ENCODE data around the gene GPR152. TPM values are rescaled to one million over a fixed set of nuclear protein-coding genes. Genes with fewer than 3 reads are reported as not detected.
"Not testable (repeated sequence)": the region's sequence is repeated elsewhere in the genome, so short reads cannot be mapped to it uniquely, and the experiment has no call there.

GPR152 gene
- total RNA-seq, 1 donor from 2014 or later: not detected

DNA sequence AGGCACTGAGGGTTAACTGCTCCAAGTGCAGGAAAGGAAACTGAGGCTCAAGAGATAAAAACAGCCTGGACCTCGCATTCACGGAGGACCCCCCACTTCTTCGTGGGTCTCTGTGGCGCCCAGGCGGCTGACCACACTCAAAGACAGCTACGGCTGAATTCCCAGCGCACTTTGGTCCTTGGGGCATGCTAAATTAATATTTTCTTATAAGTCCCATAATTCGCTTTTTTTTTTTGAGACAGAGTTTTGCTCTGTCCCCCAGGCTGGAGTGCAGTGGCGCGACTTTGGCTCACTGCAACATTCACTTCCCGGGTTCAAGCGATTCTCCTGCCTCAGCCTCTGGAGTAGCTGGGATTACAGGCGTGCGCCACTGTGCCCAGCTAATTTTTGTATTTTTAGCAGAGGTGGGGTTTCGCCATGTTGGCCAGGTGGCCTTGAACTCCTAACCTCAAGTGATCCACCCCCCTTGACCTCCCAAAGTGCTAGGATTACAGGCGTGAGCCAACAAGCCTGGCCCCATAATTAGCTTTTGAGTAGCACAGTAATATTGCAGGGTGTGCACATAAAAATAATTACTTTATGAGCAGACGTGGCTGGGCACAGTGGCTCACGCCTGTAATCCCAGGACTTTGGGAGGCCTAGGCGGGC, 50.2 kb downstream of the GPR152 start:
- H3K4me3 Mint-ChIP-seq (ENCODE audit: unreplicated experiment): peak overlapping the region; percentile 67
- peak overlapping the region; percentile 82 for H3K4me2 ChIP-seq (ENCODE audit: low read length)
- peaks cover 40% of the 10 kb centered on the region for H3K79me2 ChIP-seq (ENCODE audit: insufficient read depth, low read length)
- H3K27me3 ChIP-seq (ENCODE audit: insufficient read depth, low read length); H3K27me3 Mint-ChIP-seq (ENCODE audit: low read depth, unreplicated experiment); H3K27ac Mint-ChIP-seq (ENCODE audit: unreplicated experiment); H3K36me3 ChIP-seq (ENCODE audit: insufficient read depth, low read length); H3K9me3 ChIP-seq (ENCODE audit: insufficient read depth, low read depth, low read length); FAIRE-seq; DNase-seq (ENCODE audit: low read depth); H3K4me1 Mint-ChIP-seq (ENCODE audit: low read depth, unreplicated experiment); H3K9me3 Mint-ChIP-seq (ENCODE audit: unreplicated experiment): not testable (repeated sequence)
- peak overlapping the region; percentile 55 for H3K27ac ChIP-seq (ENCODE audit: low read depth, low read length)
- peak overlapping the region; percentile 54 for H3K4me3 ChIP-seq (ENCODE audit: insufficient read depth, low read depth, low read length)
- H3K9ac ChIP-seq (ENCODE audit: low read length): peak overlapping the region; percentile 61
- H4K20me1 ChIP-seq (ENCODE audit: insufficient read depth, low read length): peaks cover 31% of the 10 kb centered on the region
- peaks cover 16% of the 10 kb centered on the region for H3K36me3 Mint-ChIP-seq (ENCODE audit: low read depth, unreplicated experiment)
- H2AFZ ChIP-seq (ENCODE audit: low read depth, low read length): peak overlapping the region; percentile 74
- peaks cover 17% of the 10 kb centered on the region for H3K4me1 ChIP-seq (ENCODE audit: insufficient read depth, low read length)

DNA sequence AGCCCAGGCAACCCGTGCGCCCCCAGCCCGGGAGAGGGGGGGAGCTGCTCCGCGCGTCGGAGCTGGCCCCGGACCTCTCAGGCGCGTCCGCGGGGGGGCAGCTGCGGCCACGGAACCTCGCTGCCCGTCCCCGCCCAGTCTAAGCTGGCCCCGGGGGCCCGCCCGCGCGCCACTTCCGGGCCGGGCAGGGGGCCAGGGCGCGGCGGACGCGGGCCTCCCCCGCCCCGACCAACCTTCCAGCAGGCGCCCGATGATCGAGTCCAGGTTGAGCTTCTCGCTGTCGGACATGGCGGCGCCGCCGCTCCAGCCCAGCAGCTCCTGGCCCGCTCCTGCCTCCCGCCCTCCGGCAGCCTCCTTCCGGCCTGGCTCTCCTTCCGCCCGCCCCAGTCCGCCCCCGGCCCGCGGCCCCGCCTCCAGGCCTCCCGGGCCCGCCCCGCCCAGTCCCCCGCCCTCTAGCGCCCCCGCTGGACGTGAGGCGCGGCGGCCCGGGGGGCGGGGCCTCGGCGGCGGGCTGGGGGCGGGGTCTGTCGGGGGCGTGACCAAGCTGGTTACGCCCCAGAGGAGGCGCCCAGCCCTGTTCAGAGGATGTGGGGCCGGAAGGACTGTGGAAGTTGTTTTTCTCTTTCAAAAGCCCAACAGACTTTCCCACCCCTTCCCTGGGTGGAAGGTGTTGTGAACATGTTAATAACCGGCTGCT, 50.9 kb downstream of the GPR152 start, which contains the start of gene PPP1CA:
Gene PPP1CA (minus strand): TSS at position 364 of the 697 bp plus-strand sequence. CDS start 76 bp downstream, at position 288.
- peak; percentile 29 for FAIRE-seq
- Mint-ChIP-seq H3K4me3 (ENCODE audit: unreplicated experiment) (peak within 1 kb of the TSS; percentile 87), H3K9me3 (ENCODE audit: unreplicated experiment) (no peaks in the 10 kb centered on the region), H3K27me3 (ENCODE audit: low read depth, unreplicated experiment) (peaks cover 3% of the 10 kb centered on the region), H3K4me1 (ENCODE audit: low read depth, unreplicated experiment) (peaks cover 10% of the 10 kb centered on the region), H3K27ac (ENCODE audit: unreplicated experiment) (peak within 1 kb of the TSS; percentile 75), H3K36me3 (ENCODE audit: low read depth, unreplicated experiment) (peaks cover 15% of the 10 kb centered on the region)
- peaks cover 32% of the 10 kb centered on the region for H4K20me1 ChIP-seq (ENCODE audit: insufficient read depth, low read length)
- no peaks in the 10 kb centered on the region for H3K27me3 ChIP-seq (ENCODE audit: insufficient read depth, low read length)
- peaks cover 2% of the 10 kb centered on the region for H3K36me3 ChIP-seq (ENCODE audit: insufficient read depth, low read length)
- no peaks in the 10 kb centered on the region for H3K9me3 ChIP-seq (ENCODE audit: insufficient read depth, low read depth, low read length)
- DNase-seq (ENCODE audit: low read depth): peak; percentile 52
- peaks cover 40% of the 10 kb centered on the region for H3K79me2 ChIP-seq (ENCODE audit: insufficient read depth, low read length)
- H3K4me1 ChIP-seq (ENCODE audit: insufficient read depth, low read length): peaks cover 17% of the 10 kb centered on the region
- H2AFZ ChIP-seq (ENCODE audit: low read depth, low read length): peak within 1 kb of the TSS; percentile 75
- TF ChIP-seq, protein P1, sequence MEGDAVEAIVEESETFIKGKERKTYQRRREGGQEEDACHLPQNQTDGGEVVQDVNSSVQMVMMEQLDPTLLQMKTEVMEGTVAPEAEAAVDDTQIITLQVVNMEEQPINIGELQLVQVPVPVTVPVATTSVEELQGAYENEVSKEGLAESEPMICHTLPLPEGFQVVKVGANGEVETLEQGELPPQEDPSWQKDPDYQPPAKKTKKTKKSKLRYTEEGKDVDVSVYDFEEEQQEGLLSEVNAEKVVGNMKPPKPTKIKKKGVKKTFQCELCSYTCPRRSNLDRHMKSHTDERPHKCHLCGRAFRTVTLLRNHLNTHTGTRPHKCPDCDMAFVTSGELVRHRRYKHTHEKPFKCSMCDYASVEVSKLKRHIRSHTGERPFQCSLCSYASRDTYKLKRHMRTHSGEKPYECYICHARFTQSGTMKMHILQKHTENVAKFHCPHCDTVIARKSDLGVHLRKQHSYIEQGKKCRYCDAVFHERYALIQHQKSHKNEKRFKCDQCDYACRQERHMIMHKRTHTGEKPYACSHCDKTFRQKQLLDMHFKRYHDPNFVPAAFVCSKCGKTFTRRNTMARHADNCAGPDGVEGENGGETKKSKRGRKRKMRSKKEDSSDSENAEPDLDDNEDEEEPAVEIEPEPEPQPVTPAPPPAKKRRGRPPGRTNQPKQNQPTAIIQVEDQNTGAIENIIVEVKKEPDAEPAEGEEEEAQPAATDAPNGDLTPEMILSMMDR (IDR thresholded peaks at IDR 0.05; ENCODE audit: insufficient read depth, low read depth, low read length): no peak
- no peak for TF ChIP-seq EZH2 (IDR thresholded peaks at IDR 0.05; ENCODE audit: insufficient read depth, low read length)
- peak within 1 kb of the TSS; percentile 96 for H3K9ac ChIP-seq (ENCODE audit: low read length)
- peak within 1 kb of the TSS; percentile 81 for H3K27ac ChIP-seq (ENCODE audit: low read depth, low read length)
- peak within 1 kb of the TSS; percentile 89 for H3K4me3 ChIP-seq (ENCODE audit: insufficient read depth, low read depth, low read length)
- H3K4me2 ChIP-seq (ENCODE audit: low read length): peak within 1 kb of the TSS; percentile 98

Small RNAs within 50 kb of the gene (microRNA-seq; reads per million reads assigned to microRNA genes)
- 1.9 reads per million for gene MIR6752

Other genes starting within 250 kb of the GPR152 start
- 27.2 and 34.0 TPM in 2 replicates for gene GRK2, start 186.3 kb downstream of the GPR152 start, total RNA-seq
- 39.4 and 40.8 TPM in 2 replicates for gene ANKRD13D, start 163.4 kb downstream of the GPR152 start, total RNA-seq
- 19.1 and 20.1 TPM in 2 replicates for gene SSH3, start 149.2 kb downstream of the GPR152 start, total RNA-seq
- gene POLD4, start 99.2 kb downstream of the GPR152 start, total RNA-seq: 53.5 and 69.2 TPM in 2 replicates
- gene CLCF1, start 79.1 kb downstream of the GPR152 start, total RNA-seq: 17.4 and 17.6 TPM in 2 replicates
- gene RAD9A, start 60.7 kb downstream of the GPR152 start, total RNA-seq: 9.2 and 9.4 TPM in 2 replicates
- gene PPP1CA, start 50.9 kb downstream of the GPR152 start, total RNA-seq: 157 and 159 TPM in 2 replicates
- 0.16 TPM in 1 of 2 replicates, not detected in the other for gene TBC1D10C, start 48.6 kb downstream of the GPR152 start, total RNA-seq
- 0.10 and 0.23 TPM in 2 replicates for gene CARNS1, start 37.1 kb downstream of the GPR152 start, total RNA-seq
- 52.9 and 57.0 TPM in 2 replicates for gene RPS6KB2, start 24.2 kb downstream of the GPR152 start, total RNA-seq
- 1.7 and 2.3 TPM in 2 replicates for gene PTPRCAP, start 15.0 kb downstream of the GPR152 start, total RNA-seq
- 102 and 124 TPM in 2 replicates for gene CORO1B, start 9.3 kb downstream of the GPR152 start, total RNA-seq
- not detected in 2 replicates for gene CABP4, start 2.6 kb upstream of the GPR152 start, total RNA-seq
- 38.0 and 48.1 TPM in 2 replicates for gene TMEM134, start 16.5 kb upstream of the GPR152 start, total RNA-seq
- 42.1 and 43.6 TPM in 2 replicates for gene AIP, start 30.3 kb upstream of the GPR152 start, total RNA-seq
- 61.1 and 71.5 TPM in 2 replicates for gene PITPNM1, start 52.6 kb upstream of the GPR152 start, total RNA-seq
- gene CDK2AP2, start 55.4 kb upstream of the GPR152 start, total RNA-seq: 36.1 and 45.0 TPM in 2 replicates
- not detected in 2 replicates for gene CABP2, start 70.7 kb upstream of the GPR152 start, total RNA-seq
- gene GSTP1, start 131.1 kb upstream of the GPR152 start, total RNA-seq: 1,173 and 1,365 TPM in 2 replicates
- 117 and 118 TPM in 2 replicates for gene NDUFV1, start 154.2 kb upstream of the GPR152 start, total RNA-seq
- gene NUDT8, start 177.2 kb upstream of the GPR152 start, total RNA-seq: 3.0 and 4.5 TPM in 2 replicates
- not detected in 2 replicates for gene TBX10, start 187.0 kb upstream of the GPR152 start, total RNA-seq
- gene ACY3, start 198.0 kb upstream of the GPR152 start, total RNA-seq: not detected in 2 replicates
- not detected in 2 replicates for gene ALDH3B2, start 221.9 kb upstream of the GPR152 start, total RNA-seq